ENCODE measurements around the gene PSMC3IP.

DNA sequence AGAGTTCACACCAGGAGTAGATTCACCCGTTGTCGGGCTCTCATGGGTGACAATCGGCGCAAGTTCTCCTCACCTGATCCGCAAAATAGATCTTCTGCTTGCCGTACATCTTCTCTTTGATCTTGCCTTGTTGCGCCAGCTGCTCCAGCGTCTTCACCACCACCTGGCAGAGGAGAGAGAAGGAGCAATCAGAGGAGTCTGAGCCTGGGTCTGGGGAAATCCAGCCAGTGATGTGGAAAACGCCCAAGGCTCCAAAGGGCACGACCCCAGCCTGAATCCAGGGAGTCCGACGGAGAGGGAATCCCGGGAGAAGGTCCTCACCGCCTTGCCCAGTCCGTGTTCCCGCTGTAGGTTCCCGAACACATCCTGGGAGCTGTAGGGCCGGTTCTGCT is 393 bp downstream of the PSMC3IP start:
- TF ChIP-seq ZNF514 (tag by site-specific recombination; IDR thresholded peaks at IDR 0.05) (no peak), ZNF121 (tag by site-specific recombination; IDR thresholded peaks at IDR 0.05) (no peak), SP3 (tag by site-specific recombination; IDR thresholded peaks at IDR 0.05) (no peak), MZF1 (tag by site-specific recombination; IDR thresholded peaks at IDR 0.05; ENCODE audit: borderline replicate concordance) (no peak), ZNF48 (tag by site-specific recombination; IDR thresholded peaks at IDR 0.05) (no peak), ZNF10 (tag by site-specific recombination; IDR thresholded peaks at IDR 0.05) (no peak), ZNF311 (tag by site-specific recombination; IDR thresholded peaks at IDR 0.05; ENCODE audit: borderline replicate concordance) (no peak), ZXDB (tag by site-specific recombination; IDR thresholded peaks at IDR 0.05) (no peak), ZNF501 (tag by site-specific recombination; IDR thresholded peaks at IDR 0.05) (no peak)
- TF ChIP-seq, protein P1, sequence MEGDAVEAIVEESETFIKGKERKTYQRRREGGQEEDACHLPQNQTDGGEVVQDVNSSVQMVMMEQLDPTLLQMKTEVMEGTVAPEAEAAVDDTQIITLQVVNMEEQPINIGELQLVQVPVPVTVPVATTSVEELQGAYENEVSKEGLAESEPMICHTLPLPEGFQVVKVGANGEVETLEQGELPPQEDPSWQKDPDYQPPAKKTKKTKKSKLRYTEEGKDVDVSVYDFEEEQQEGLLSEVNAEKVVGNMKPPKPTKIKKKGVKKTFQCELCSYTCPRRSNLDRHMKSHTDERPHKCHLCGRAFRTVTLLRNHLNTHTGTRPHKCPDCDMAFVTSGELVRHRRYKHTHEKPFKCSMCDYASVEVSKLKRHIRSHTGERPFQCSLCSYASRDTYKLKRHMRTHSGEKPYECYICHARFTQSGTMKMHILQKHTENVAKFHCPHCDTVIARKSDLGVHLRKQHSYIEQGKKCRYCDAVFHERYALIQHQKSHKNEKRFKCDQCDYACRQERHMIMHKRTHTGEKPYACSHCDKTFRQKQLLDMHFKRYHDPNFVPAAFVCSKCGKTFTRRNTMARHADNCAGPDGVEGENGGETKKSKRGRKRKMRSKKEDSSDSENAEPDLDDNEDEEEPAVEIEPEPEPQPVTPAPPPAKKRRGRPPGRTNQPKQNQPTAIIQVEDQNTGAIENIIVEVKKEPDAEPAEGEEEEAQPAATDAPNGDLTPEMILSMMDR (tag by site-specific recombination; IDR thresholded peaks at IDR 0.05): no peak
- TF ChIP-seq, protein P2, sequence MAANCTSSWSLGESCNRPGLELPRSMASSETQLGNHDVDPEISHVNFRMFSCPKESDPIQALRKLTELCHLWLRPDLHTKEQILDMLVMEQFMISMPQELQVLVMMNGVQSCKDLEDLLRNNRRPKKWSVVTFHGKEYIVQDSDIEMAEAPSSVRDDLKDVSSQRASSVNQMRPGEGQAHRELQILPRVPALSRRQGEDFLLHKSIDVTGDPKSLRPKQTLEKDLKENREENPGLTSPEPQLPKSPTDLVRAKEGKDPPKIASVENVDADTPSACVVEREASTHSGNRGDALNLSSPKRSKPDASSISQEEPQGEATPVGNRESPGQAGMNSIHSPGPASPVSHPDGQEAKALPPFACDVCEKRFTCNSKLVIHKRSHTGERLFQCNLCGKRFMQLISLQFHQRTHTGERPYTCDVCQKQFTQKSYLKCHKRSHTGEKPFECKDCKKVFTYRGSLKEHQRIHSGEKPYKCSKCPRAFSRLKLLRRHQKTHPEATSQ (tag by site-specific recombination; IDR thresholded peaks at IDR 0.05): no peak; the same call in 1 of the 2 replicates
- TF ChIP-seq, protein P3, sequence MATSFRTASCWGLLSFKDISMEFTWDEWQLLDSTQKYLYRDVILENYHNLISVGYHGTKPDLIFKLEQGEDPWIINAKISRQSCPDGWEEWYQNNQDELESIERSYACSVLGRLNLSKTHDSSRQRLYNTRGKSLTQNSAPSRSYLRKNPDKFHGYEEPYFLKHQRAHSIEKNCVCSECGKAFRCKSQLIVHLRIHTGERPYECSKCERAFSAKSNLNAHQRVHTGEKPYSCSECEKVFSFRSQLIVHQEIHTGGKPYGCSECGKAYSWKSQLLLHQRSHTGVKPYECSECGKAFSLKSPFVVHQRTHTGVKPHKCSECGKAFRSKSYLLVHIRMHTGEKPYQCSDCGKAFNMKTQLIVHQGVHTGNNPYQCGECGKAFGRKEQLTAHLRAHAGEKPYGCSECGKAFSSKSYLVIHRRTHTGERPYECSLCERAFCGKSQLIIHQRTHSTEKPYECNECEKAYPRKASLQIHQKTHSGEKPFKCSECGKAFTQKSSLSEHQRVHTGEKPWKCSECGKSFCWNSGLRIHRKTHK (tag by site-specific recombination; IDR thresholded peaks at IDR 0.05): no peak
- TF ChIP-seq, protein P4, sequence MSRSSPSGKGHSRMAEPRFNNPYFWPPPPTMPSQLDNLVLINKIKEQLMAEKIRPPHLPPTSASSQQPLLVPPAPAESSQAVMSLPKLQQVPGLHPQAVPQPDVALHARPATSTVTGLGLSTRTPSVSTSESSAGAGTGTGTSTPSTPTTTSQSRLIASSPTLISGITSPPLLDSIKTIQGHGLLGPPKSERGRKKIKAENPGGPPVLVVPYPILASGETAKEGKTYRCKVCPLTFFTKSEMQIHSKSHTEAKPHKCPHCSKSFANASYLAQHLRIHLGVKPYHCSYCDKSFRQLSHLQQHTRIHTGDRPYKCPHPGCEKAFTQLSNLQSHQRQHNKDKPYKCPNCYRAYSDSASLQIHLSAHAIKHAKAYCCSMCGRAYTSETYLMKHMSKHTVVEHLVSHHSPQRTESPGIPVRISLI (tag by site-specific recombination; IDR thresholded peaks at IDR 0.05): no peak
